Activated CD4-positive, alpha-beta T cell treated with anti-CD3 and anti-CD28 coated beads for 36 hours (primary cell): ENCODE data around the gene SERPINE2. TPM values are rescaled to one million over a fixed set of nuclear protein-coding genes. Genes with fewer than 3 reads are reported as not detected.

Source experiments
- ATAC-seq: fragments of 200-7000 bp; cut with Tn5 transposase; one replicate; pipeline ENCODE4 v1.10.0; 2021; ENCODE audit warnings: mild to moderate bottlenecking, moderate library complexity
- CTCF ChIA-PET: fragments of 350-600 bp; sonication (Branson Sonifier 250); formaldehyde crosslinking; loops from one replicate; lab custom pipeline; 2021; ENCODE audit warnings: antibody characterized with exemption; lab: Charles Lee
- POLR2A ChIA-PET: fragments of 350-600 bp; sonication (Branson Sonifier 250); formaldehyde crosslinking; loops from one replicate; lab custom pipeline; 2021; ENCODE audit warnings: antibody characterized with exemption, inconsistent platforms; lab: Charles Lee
- DNase-seq: peaks from one replicate; pipeline ENCODE4 v3.0.0-alpha.2; 2020
- H3K27ac Mint-ChIP-seq: one replicate; pipeline ENCODE4 v1.8.0; 2021; ENCODE audit warnings: mixed read lengths
- H3K27me3 Mint-ChIP-seq: one replicate; pipeline ENCODE4 v1.8.0; 2021; ENCODE audit warnings: mixed read lengths
- H3K36me3 Mint-ChIP-seq: one replicate; pipeline ENCODE4 v1.8.0; 2021; ENCODE audit warnings: low read depth, mixed read lengths
- H3K4me1 Mint-ChIP-seq: one replicate; pipeline ENCODE4 v1.8.0; 2021; ENCODE audit warnings: mixed read lengths
- H3K4me3 Mint-ChIP-seq: one replicate; pipeline ENCODE4 v1.8.0; 2021; ENCODE audit warnings: mild to moderate bottlenecking, moderate library complexity, mixed read lengths
- H3K9me3 Mint-ChIP-seq: one replicate; pipeline ENCODE4 v1.8.0; 2021; ENCODE audit warnings: low read depth, mixed read lengths
- intact Hi-C, 2 experiments: fragments of 100-400 bp; cut with DNase I in 1 of 2; cut with micrococcal nuclease in 1 of 2; formaldehyde crosslinking; loops; one replicate each; pipeline versions ENCODE4 v1.14.2 to v1.15.1; 2022 to 2024; cut with DNase I, micrococcal nuclease
- total RNA-seq, 2 experiments: library from RNA; stranded (reverse); gene quantifications; one replicate each; pipeline ENCODE4 v1.2.3, GENCODE V29; 2021

SERPINE2 gene
- total RNA-seq, 2 experiments from 2014 or later = 30.9 to 46.6 TPM

DNA sequence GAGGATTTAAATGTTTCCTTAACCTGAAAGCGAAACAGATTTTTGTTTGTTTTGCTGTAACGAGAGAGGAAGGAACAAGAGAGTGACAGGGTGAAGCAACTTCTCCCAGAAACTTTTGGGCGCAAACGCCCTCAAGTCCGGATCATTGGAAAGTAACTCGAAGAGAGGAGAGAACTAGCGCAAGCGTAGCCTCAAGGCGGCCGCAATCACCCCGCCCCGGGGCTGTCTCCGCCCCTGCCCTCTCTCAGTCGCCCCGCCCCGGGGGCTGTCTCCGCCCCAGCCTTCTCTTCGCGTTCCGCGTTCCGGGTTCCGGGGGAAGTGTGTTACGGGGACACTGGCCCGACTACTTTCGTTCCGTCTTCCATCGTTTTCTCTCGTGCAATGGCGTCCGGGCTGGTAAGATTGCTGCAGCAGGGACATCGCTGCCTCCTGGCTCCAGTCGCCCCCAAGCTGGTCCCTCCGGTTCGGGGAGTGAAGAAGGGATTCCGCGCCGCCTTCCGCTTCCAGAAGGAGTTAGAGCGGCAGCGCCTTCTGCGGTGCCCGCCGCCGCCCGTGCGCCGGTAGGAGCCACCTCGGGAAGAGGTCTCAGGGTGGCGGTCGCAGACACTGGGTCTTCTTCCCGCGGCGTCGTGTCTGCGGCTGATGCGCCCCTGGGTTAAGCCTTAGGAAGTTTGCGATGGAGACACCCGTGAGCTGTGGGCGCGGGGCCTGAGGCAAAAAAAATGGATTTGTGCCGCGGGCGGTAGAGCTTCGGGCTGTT is 81.8 kb downstream of the SERPINE2 start, which contains the start of gene MRPL44:
Gene MRPL44, plus strand, starts transcription at position 372 of the 760 bp plus-strand sequence. Its CDS starts 10 bp downstream, at position 382.
- intact Hi-C loops = loop anchor here (1.0 to 5.0 kb wide), 10 partner anchors 12 to 630 kb away; partner anchors contain the start of genes CUL3 (in 2 of the 2), WDFY1 (in 2 of the 2), AP1S3 (in 1 of the 2) and SERPINE2 (in 1 of the 2)
- ATAC-seq (peak; percentile 97), DNase-seq (peak; percentile 98)
- Mint-ChIP-seq H3K4me1 (peaks cover 74% of the 10 kb centered on the region), H3K27me3 (no peaks in the 10 kb centered on the region), H3K9me3 (no peaks in the 10 kb centered on the region), H3K36me3 (peaks cover 29% of the 10 kb centered on the region), H3K4me3 (peak within 1 kb of the TSS; percentile 94), H3K27ac (peak within 1 kb of the TSS; percentile 92)
- ChIA-PET POLR2A (interaction anchor here (0.6 kb wide), 1 partner anchor 196 kb away, joined by 3 read pairs; no protein-coding TSS in a partner anchor), CTCF (interaction anchor here (1.0 to 1.8 kb wide), 4 partner anchors 11 to 16 kb away, joined by 3 to 18 read pairs (median 3); no protein-coding TSS in a partner anchor)

GRCh38 chr2:223956300-223956699 is 82.8 kb downstream of the SERPINE2 start:
- intact Hi-C loops = loop anchor here (2.0 to 5.0 kb wide), 5 partner anchors 59 to 631 kb away; partner anchors contain the start of genes AP1S3 (in 1 of the 2), CUL3 (in 1 of the 2) and SERPINE2 (in 1 of the 2)
- peaks cover 19% of the 10 kb centered on the region for H3K36me3 Mint-ChIP-seq
- H3K27ac Mint-ChIP-seq = peak overlapping the region; percentile 80
- no peaks in the 10 kb centered on the region for H3K27me3 Mint-ChIP-seq
- ATAC-seq (peak; percentile 45), DNase-seq (no peak)
- CTCF ChIA-PET = interaction anchor here (2.6 to 2.9 kb wide), 2 partner anchors 14 to 15 kb away, joined by 9 to 10 read pairs; no protein-coding TSS in a partner anchor
- peaks cover 68% of the 10 kb centered on the region for H3K4me1 Mint-ChIP-seq
- POLR2A ChIA-PET = interaction anchor here (0.6 to 1.0 kb wide), 3 partner anchors 14 to 1379 kb away, joined by 3 to 5 read pairs (median 3); no protein-coding TSS in a partner anchor
- no peaks in the 10 kb centered on the region for H3K9me3 Mint-ChIP-seq
- peak overlapping the region; percentile 94 for H3K4me3 Mint-ChIP-seq

DNA sequence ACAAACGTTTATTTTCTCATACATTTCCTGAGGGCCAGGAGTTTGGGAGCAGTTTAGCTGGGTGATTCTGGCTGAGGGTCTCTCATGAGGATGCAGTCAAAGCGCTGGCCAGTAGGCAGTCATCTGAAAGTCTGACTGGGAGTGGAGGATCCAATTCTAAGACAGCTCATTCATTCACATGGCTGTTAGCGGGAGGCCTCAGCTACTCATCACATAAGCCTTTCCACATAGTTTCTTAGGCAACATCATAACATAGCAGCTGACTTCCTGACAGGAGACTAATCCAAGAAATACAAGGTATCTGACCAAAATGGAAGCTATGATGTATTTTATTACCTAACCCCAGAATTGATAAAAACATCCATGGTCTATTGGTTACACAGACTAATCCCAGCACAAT is 84.7 kb downstream of the SERPINE2 start:
- CTCF ChIA-PET = interaction anchor here (0.6 to 2.9 kb wide), 5 partner anchors 10 to 415 kb away, joined by 3 to 10 read pairs (median 4); no protein-coding TSS in a partner anchor
- Mint-ChIP-seq H3K4me1 (peaks cover 67% of the 10 kb centered on the region), H3K27ac (peak overlapping the region; percentile 25)

GRCh38 chr2:223952280-223952968 is 86.7 kb downstream of the SERPINE2 start:
- POLR2A ChIA-PET = no interaction called here
- intact Hi-C loops = loop anchor here in 1 of 2 experiments (5.0 kb wide), 1 partner anchor 1090 kb away; the partner anchor contains the start of gene DOCK10
- no peaks in the 10 kb centered on the region for H3K27me3 Mint-ChIP-seq

More for the DNA sequence above, 84.7 kb downstream of the SERPINE2 start:
- no peaks in the 10 kb centered on the region for H3K27me3 Mint-ChIP-seq
- POLR2A ChIA-PET = no interaction called here
- H3K9me3 Mint-ChIP-seq = no peaks in the 10 kb centered on the region
- intact Hi-C loops = loop anchor here in 1 of 2 experiments (2.0 to 5.0 kb wide), 2 partner anchors 1088 to 1298 kb away; partner anchors contain the start of genes DOCK10 and FARSB
- DNase-seq (no peak), ATAC-seq (no peak)
- no peak overlapping the region for H3K4me3 Mint-ChIP-seq
- peaks cover under 1% of the 10 kb centered on the region for H3K36me3 Mint-ChIP-seq

GRCh38 chr2:223950448-223951347 is 88.4 kb downstream of the SERPINE2 start:
- Mint-ChIP-seq H3K36me3 (no peaks in the 10 kb centered on the region), H3K27ac (peak overlapping the region; percentile 87), H3K4me1 (peaks cover 77% of the 10 kb centered on the region), H3K4me3 (no peak overlapping the region), H3K27me3 (no peaks in the 10 kb centered on the region), H3K9me3 (no peaks in the 10 kb centered on the region)
- ATAC-seq (peak; percentile 47), DNase-seq (no peak)
- intact Hi-C loops = loop anchor here in 1 of 2 experiments (5.0 kb wide), 1 partner anchor 1092 kb away; the partner anchor contains the start of gene DOCK10
- ChIA-PET CTCF (interaction anchor here (1.6 to 1.8 kb wide), 2 partner anchors 9 to 15 kb away, joined by 4 to 8 read pairs; no protein-coding TSS in a partner anchor), POLR2A (interaction anchor here (1.4 kb wide), 1 partner anchor 9 kb away, joined by 5 read pairs; no protein-coding TSS in a partner anchor)

More at GRCh38 chr2:223952280-223952968, 86.7 kb downstream of the SERPINE2 start:
- H3K27ac Mint-ChIP-seq = no peak overlapping the region
- ATAC-seq (no peak), DNase-seq (no peak)
- no peaks in the 10 kb centered on the region for H3K36me3 Mint-ChIP-seq
- peaks cover 74% of the 10 kb centered on the region for H3K4me1 Mint-ChIP-seq
- no peaks in the 10 kb centered on the region for H3K9me3 Mint-ChIP-seq
- H3K4me3 Mint-ChIP-seq = no peak overlapping the region
- CTCF ChIA-PET = no interaction called here

- ChIA-PET CTCF (interaction anchor here (0.6 to 1.8 kb wide), 5 partner anchors 8 to 336 kb away, joined by 3 to 8 read pairs (median 4); no protein-coding TSS in a partner anchor), POLR2A (interaction anchor here (1.4 kb wide), 1 partner anchor 7 kb away, joined by 5 read pairs; no protein-coding TSS in a partner anchor)
- intact Hi-C loops = loop anchor here (5.0 to 10.0 kb wide), 2 partner anchors 255 to 1527 kb away; partner anchors contain the start of gene SGPP2 (in 1 of the 2)
- DNase-seq (peak; percentile 35), ATAC-seq (peak; percentile 18)
- H3K27me3 Mint-ChIP-seq = no peaks in the 10 kb centered on the region
- no peak overlapping the region for H3K4me3 Mint-ChIP-seq
- peak overlapping the region; percentile 87 for H3K27ac Mint-ChIP-seq
- peaks cover 66% of the 10 kb centered on the region for H3K4me1 Mint-ChIP-seq
- peaks cover 2% of the 10 kb centered on the region for H3K36me3 Mint-ChIP-seq
- H3K9me3 Mint-ChIP-seq = no peaks in the 10 kb centered on the region
Observed at GRCh38 chr2:223949241-223949840, 89.7 kb downstream of the SERPINE2 start.

DNA sequence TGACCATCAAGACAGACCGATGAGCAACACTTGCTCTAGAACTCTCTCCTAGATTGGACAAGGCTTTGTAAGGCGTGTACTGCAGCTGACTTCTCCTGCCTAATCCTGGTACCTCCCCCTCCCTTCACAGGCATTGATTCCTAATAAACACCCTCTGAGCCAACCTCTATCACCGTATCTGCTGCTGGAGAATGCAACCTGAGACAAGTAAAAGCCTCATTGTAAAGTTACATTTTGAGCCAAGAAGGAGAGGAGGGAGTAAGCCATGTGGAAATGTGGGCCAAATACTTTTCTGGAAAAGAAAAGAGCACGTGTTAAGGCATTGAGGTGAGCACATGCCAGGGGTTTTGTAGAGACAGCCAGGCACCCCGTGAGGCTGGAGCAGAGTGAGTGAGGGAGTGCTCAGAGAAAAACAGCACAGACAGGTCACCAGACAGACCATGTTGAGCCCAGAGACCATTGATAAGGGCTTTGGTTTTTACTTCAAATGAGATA is 91.3 kb downstream of the SERPINE2 start:
- ATAC-seq (no peak), DNase-seq (no peak)
- Mint-ChIP-seq H3K27ac (peak overlapping the region; percentile 78), H3K36me3 (peaks cover 10% of the 10 kb centered on the region), H3K4me3 (no peak overlapping the region), H3K9me3 (peaks cover 1% of the 10 kb centered on the region), H3K4me1 (peaks cover 66% of the 10 kb centered on the region), H3K27me3 (peaks cover 1% of the 10 kb centered on the region)
- intact Hi-C loops = loop anchor here (5.0 to 10.0 kb wide), 2 partner anchors 253 to 1525 kb away; partner anchors contain the start of gene SGPP2 (in 1 of the 2)
- CTCF ChIA-PET = no interaction called here
- POLR2A ChIA-PET = no interaction called here

GRCh38 chr2:223945755-223946154 is 93.3 kb downstream of the SERPINE2 start:
- DNase-seq = no peak
- ChIA-PET POLR2A (no interaction called here), CTCF (interaction anchor here (1.9 kb wide), 1 partner anchor 25 kb away, joined by 6 read pairs; no protein-coding TSS in a partner anchor)
- peaks cover 67% of the 10 kb centered on the region for H3K4me1 Mint-ChIP-seq
- peak overlapping the region; percentile 80 for H3K27ac Mint-ChIP-seq
- peaks cover 5% of the 10 kb centered on the region for H3K9me3 Mint-ChIP-seq
- no peak for ATAC-seq
- intact Hi-C loops = loop anchor here (1.0 to 10.0 kb wide), 4 partner anchors 12 to 1523 kb away; partner anchors contain the start of genes MRPL44 (in 2 of the 2), CUL3 (in 1 of the 2) and SGPP2 (in 1 of the 2)
- H3K36me3 Mint-ChIP-seq = peaks cover 17% of the 10 kb centered on the region
- H3K4me3 Mint-ChIP-seq = peak overlapping the region; percentile 90
- H3K27me3 Mint-ChIP-seq = peaks cover 1% of the 10 kb centered on the region
